ENCODE data around the gene POR.
"Not testable (repeated sequence)": the region's sequence is repeated elsewhere in the genome, so short reads cannot be mapped to it uniquely, and the experiment has no call there.

Gene POR

DNA sequence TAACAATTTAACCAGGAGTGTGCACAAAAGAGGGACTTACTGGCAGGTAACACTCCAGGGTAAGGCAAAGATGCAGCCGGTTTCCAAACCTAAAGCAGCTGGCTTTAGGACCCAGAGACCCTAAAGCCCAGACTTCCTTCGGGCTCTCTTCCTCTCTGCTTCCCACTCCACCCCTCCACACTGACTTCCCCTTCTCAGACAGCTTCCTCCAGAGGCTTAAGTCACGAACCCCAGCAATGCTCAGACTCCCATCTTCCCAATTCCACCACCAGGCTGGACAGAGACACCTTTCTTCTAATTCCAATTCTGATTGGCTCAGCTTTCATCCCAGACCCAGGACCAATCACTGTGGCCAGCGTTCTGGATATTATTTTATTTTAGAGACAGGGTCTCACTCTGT lies 108.0 kb downstream of the POR start:
- ATAC-seq (no peak), DNase-seq (no peak)

- DNase-seq, ATAC-seq: not testable (repeated sequence)
Measured at GRCh38 chr7:76029682-76030081, 114.7 kb downstream of the POR start.

DNA sequence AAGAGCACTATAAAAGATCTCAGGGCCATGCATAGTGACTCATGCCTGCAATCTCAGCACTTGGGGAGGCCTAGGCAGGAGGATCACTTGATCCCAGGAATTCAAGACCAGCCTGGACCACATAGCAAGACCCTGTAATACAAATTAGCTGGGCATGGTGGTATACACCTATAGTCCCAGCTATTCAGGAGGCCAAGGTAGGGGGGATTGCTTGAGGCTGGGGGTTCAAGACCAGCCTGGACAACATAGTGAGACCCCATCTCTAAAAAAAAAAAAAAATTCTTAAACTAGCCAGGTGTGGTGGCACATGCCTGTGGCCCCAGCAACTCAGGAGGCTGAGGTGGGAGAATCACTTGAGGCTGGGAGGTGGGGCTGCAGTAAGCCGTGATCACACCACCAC lies 117.0 kb downstream of the POR start:
- DNase-seq: no peak

More for the DNA sequence above, 117.0 kb downstream of the POR start:
- ATAC-seq: no peak
